IMR-90 (cell line): ENCODE measurements around the gene ZNF771. TPM values are rescaled to one million over a fixed set of nuclear protein-coding genes. Genes with fewer than 3 reads are reported as not detected.
A peak's percentile ranks its signal among the peaks of the same experiment; 100 is the strongest.

Experiments
- ATAC-seq: fragments of 200-7000 bp; cut with Tn5 transposase; 2 replicates; pipeline ENCODE4 v1.9.1; 2020; ENCODE audit warnings: low read depth, mild to moderate bottlenecking, moderate library complexity
- BruUV-seq: library from RNA; stranded (reverse); fragments of 400-500 nt; replicated peaks from 2 replicates; lab custom pipeline; 2021; lab: Mats Ljungman, UMichigan
- CTCF ChIA-PET: fragments of 300-600 bp; formaldehyde crosslinking; extraction: SDS; loops from one replicate; lab custom pipeline; 2021; ENCODE audit warnings: antibody characterized with exemption; lab: Yijun Ruan, JAX
- POLR2A ChIA-PET: fragments of 300-600 bp; sonication (Branson Sonifier 250); formaldehyde crosslinking; loops from one replicate; lab custom pipeline; 2022; ENCODE audit warnings: antibody characterized with exemption; ENCODE audit not compliant: unreplicated experiment; lab: Charles Lee
- DNase-seq: peaks from one replicate; pipeline ENCODE4 v3.0.0; 2013
- H2AFZ ChIP-seq: replicated peaks from 2 replicates; pipeline ENCODE3; 2013; ENCODE audit warnings: low read length, mild to moderate bottlenecking; ENCODE audit not compliant: poor library complexity
- H2AK5ac ChIP-seq: 2 replicates; pipeline ENCODE4 v1.6.1; 2013; ENCODE audit warnings: low read depth, low read length, inconsistent platforms
- H2AK9ac ChIP-seq: replicated peaks from 2 replicates; pipeline ENCODE3; 2013; ENCODE audit warnings: mild to moderate bottlenecking, low read depth, low read length, moderate library complexity; ENCODE audit not compliant: poor library complexity
- H2BK120ac ChIP-seq: 2 replicates; pipeline ENCODE4 v1.6.1; 2013; ENCODE audit warnings: low read depth, low read length, inconsistent platforms
- H2BK15ac ChIP-seq: 3 replicates; pipeline ENCODE4 v1.6.1; 2013; ENCODE audit warnings: low read depth, low read length, inconsistent platforms
- H2BK20ac ChIP-seq: 2 replicates; pipeline ENCODE4 v1.6.1; 2013; ENCODE audit warnings: low read depth, mild to moderate bottlenecking, inconsistent platforms, low read length, moderate library complexity
- H2BK5ac ChIP-seq: 2 replicates; pipeline ENCODE4 v1.6.1; 2013; ENCODE audit warnings: mild to moderate bottlenecking, low read depth, low read length, inconsistent platforms; ENCODE audit not compliant: poor library complexity, severe bottlenecking
- H3K14ac ChIP-seq: replicated peaks from 2 replicates; pipeline ENCODE4 v1.6.1; 2013; ENCODE audit warnings: low read depth, low read length, inconsistent platforms
- H3K18ac ChIP-seq: 2 replicates; pipeline ENCODE4 v1.6.1; 2013; ENCODE audit warnings: low read depth, low read length, control low read depth
- H3K23ac ChIP-seq: 2 replicates; pipeline ENCODE4 v1.6.1; 2013; ENCODE audit warnings: low read depth, low read length, inconsistent platforms
- H3K27ac ChIP-seq: 2 replicates; pipeline ENCODE4 v1.5.1; 2013; ENCODE audit warnings: mild to moderate bottlenecking, control low read depth, low read length; ENCODE audit not compliant: insufficient read depth
- H3K27me3 ChIP-seq: 2 replicates; pipeline ENCODE4 v1.6.1; 2013; ENCODE audit warnings: low read length; ENCODE audit not compliant: control insufficient read depth, insufficient read depth
- H3K36me3 ChIP-seq: 2 replicates; pipeline ENCODE4 v1.6.1; 2013; ENCODE audit warnings: low read length, mixed read lengths; ENCODE audit not compliant: control insufficient read depth, insufficient read depth
- H3K4ac ChIP-seq: 2 replicates; pipeline ENCODE4 v1.6.1; 2013; ENCODE audit warnings: low read depth, low read length, inconsistent platforms
- H3K4me1 ChIP-seq: 2 replicates; pipeline ENCODE4 v1.6.1; 2013; ENCODE audit warnings: low read length, mixed read lengths; ENCODE audit not compliant: control insufficient read depth, insufficient read depth
- H3K4me2 ChIP-seq: 2 replicates; pipeline ENCODE4 v1.6.1; 2013; ENCODE audit warnings: low read depth, mild to moderate bottlenecking, control low read depth, low read length, moderate library complexity
- H3K4me3 ChIP-seq: 2 replicates; pipeline ENCODE4 v1.5.1; 2013; ENCODE audit warnings: low read depth, mild to moderate bottlenecking, control low read depth, low read length, moderate library complexity; ENCODE audit not compliant: insufficient read depth
- H3K56ac ChIP-seq: 2 replicates; pipeline ENCODE4 v1.6.1; 2013; ENCODE audit warnings: low read length, inconsistent platforms; ENCODE audit not compliant: insufficient read depth; ENCODE audit errors: extremely low read depth
- H3K79me1 ChIP-seq, 2 experiments: 2 replicates each; pipeline ENCODE4 v1.6.1; 2013; ENCODE audit warnings: low read length in 2 of 2, inconsistent platforms in 1 of 2, low read depth in 1 of 2
- H3K9ac ChIP-seq: 2 replicates; pipeline ENCODE4 v1.6.1; 2013; ENCODE audit warnings: low read depth, low read length, control low read depth
- H3K9me1 ChIP-seq: 2 replicates; pipeline ENCODE4 v1.6.1; 2013; ENCODE audit warnings: low read length, inconsistent platforms; ENCODE audit not compliant: insufficient read depth
- H3K9me3 ChIP-seq: 2 replicates; pipeline ENCODE4 v1.6.1; 2013; ENCODE audit warnings: low read length; ENCODE audit not compliant: control insufficient read depth, insufficient read depth
- H4K20me1 ChIP-seq: 2 replicates; pipeline ENCODE4 v1.6.1; 2013; ENCODE audit warnings: low read length, inconsistent platforms; ENCODE audit not compliant: insufficient read depth
- H4K5ac ChIP-seq: 2 replicates; pipeline ENCODE4 v1.6.1; 2013; ENCODE audit warnings: mild to moderate bottlenecking, low read depth, low read length, control low read depth
- H4K8ac ChIP-seq, 2 experiments: 2 replicates each; pipeline ENCODE4 v1.6.1; 2013; ENCODE audit warnings: low read depth in 2 of 2, low read length in 2 of 2, control low read depth in 1 of 2, inconsistent platforms in 1 of 2
- H4K91ac ChIP-seq: 2 replicates; pipeline ENCODE4 v1.6.1; 2013; ENCODE audit warnings: low read depth, low read length, inconsistent platforms; ENCODE audit not compliant: insufficient read depth
- BHLHE40 ChIP-seq: fragments of 150-350 bp; IDR thresholded peaks from 2 replicates; pipeline ENCODE4 v1.6.1; 2016; ENCODE audit warnings: mild to moderate bottlenecking, low read depth, low read length
- CEBPB ChIP-seq: IDR thresholded peaks from 2 replicates; pipeline ENCODE4 v1.6.1; 2012; ENCODE audit warnings: low read depth, low read length, improper control_type of control experiment
- CHD1 ChIP-seq: IDR thresholded peaks from 2 replicates; pipeline ENCODE4 v1.6.1; 2012; ENCODE audit warnings: low read depth, low read length, improper control_type of control experiment
- CTCF ChIP-seq: conservative IDR thresholded peaks from 2 replicates; pipeline ENCODE4 v1.5.1; 2012; ENCODE audit warnings: mild to moderate bottlenecking, low read depth, low read length, improper control_type of control experiment
- ELK1 ChIP-seq: fragments of 150-350 bp; IDR thresholded peaks from 2 replicates; pipeline ENCODE4 v1.6.1; 2016; ENCODE audit warnings: low read depth, mild to moderate bottlenecking, low read length, moderate library complexity, borderline replicate concordance
- FOS ChIP-seq: fragments of 150-350 bp; IDR thresholded peaks from 2 replicates; pipeline ENCODE4 v1.6.1; 2016; ENCODE audit warnings: low read depth, low read length
- MAFK ChIP-seq: IDR thresholded peaks from 2 replicates; pipeline ENCODE4 v1.6.1; 2012; ENCODE audit warnings: low read depth, low read length, improper control_type of control experiment
- MAZ ChIP-seq: IDR thresholded peaks from 2 replicates; pipeline ENCODE4 v1.6.1; 2012; ENCODE audit warnings: low read depth, mild to moderate bottlenecking, low read length, improper control_type of control experiment, moderate library complexity, borderline replicate concordance
- MXI1 ChIP-seq: IDR thresholded peaks from 2 replicates; pipeline ENCODE4 v1.6.1; 2012; ENCODE audit warnings: low read depth, mild to moderate bottlenecking, low read length, moderate library complexity, borderline replicate concordance
- NFE2L2 ChIP-seq: fragments of 150-350 bp; IDR thresholded peaks from 2 replicates; pipeline ENCODE4 v1.6.1; 2016; ENCODE audit warnings: low read depth, mild to moderate bottlenecking, low read length
- POLR2A ChIP-seq: IDR thresholded peaks from 2 replicates; pipeline ENCODE4 v1.6.1; 2012; ENCODE audit warnings: mild to moderate bottlenecking, low read depth, low read length
- RAD21 ChIP-seq: IDR thresholded peaks from 2 replicates; pipeline ENCODE4 v1.6.1; 2012; ENCODE audit warnings: low read length, improper control_type of control experiment
- RCOR1 ChIP-seq: IDR thresholded peaks from 2 replicates; pipeline ENCODE4 v1.6.1; 2012; ENCODE audit warnings: mild to moderate bottlenecking, low read length, improper control_type of control experiment; ENCODE audit not compliant: insufficient replicate concordance
- RFX5 ChIP-seq: IDR thresholded peaks from 2 replicates; pipeline ENCODE4 v1.8.0; 2012; ENCODE audit warnings: low read depth, mild to moderate bottlenecking, low read length, moderate library complexity
- SMC3 ChIP-seq: fragments of 150-350 bp; IDR thresholded peaks from 2 replicates; pipeline ENCODE4 v1.6.1; 2016; ENCODE audit warnings: low read depth, mild to moderate bottlenecking, antibody characterized with exemption, low read length, moderate library complexity
- USF2 ChIP-seq: fragments of 150-350 bp; IDR thresholded peaks from 2 replicates; pipeline ENCODE4 v1.6.1; 2017; ENCODE audit warnings: mild to moderate bottlenecking, antibody characterized with exemption, low read length, low read depth
- WGBS, 2 experiments: methylation state at CpG; one replicate each; pipeline versions ENCODE4 v1.1.5 to v1.1.7; 2013; ENCODE audit warnings: missing lambda C conversion rate in 2 of 2; ENCODE audit not compliant: insufficient read length in 1 of 2; ENCODE audit errors: extremely low coverage in 2 of 2; 5-methylcytosine and 5-hydroxymethylcytosine counted together
- dilution Hi-C: fragments of 300-500 bp; cut with HindIII; formaldehyde crosslinking; loops from one replicate; pipeline ENCODE4 v1.14.3; 2018; ENCODE audit warnings: low sequenced_read_pairs; ENCODE audit not compliant: unreplicated experiment
- in situ Hi-C: fragments of 300-500 bp; cut with MboI; formaldehyde crosslinking; loops from 3 replicates; pipeline ENCODE4 v1.14.3; 2019; ENCODE audit warnings: low sequenced_read_pairs, inconsistent platforms, mixed read lengths
- intact Hi-C: fragments of 100-400 bp; cut with micrococcal nuclease; formaldehyde crosslinking; loops from 2 replicates; pipeline ENCODE4 v1.10.0; 2022
- polyA plus RNA-seq, 3 experiments: library from polyadenylated mRNA; depleted of rRNA; stranded (reverse); fragments of >200 nt; gene quantifications; 2 replicates each; pipeline ENCODE4 v1.2.3, GENCODE V29; 2012; ENCODE audit warnings: low replicate concordance in 1 of 3
- total RNA-seq: library from RNA; depleted of rRNA; stranded (reverse); fragments of >200 nt; gene quantifications from 2 replicates; pipeline ENCODE4 v1.2.3, GENCODE V29; 2012

The ZNF771 gene
- total and polyA plus RNA-seq, 2 of the 4 experiments (the other 2 are of a cell fraction) = 5.2 to 10.9 TPM

GRCh38 chr16:30374538-30374937 lies 32.9 kb upstream of the ZNF771 start, which contains the start of gene MYL11:
Gene MYL11, plus strand, starts transcription at chr16:30374802. Its CDS starts 56 bp downstream, at chr16:30374858.
- Histone ChIP-seq H4K91ac (no peak within 1 kb of the TSS), H4K20me1 (peaks cover 10% of the 10 kb centered on the region), H3K9ac (no peak within 1 kb of the TSS), H2BK5ac (no peak within 1 kb of the TSS), H3K18ac (no peak within 1 kb of the TSS), H3K4me2 (no peak within 1 kb of the TSS), H2BK15ac (no peak within 1 kb of the TSS), H2BK120ac (no peak within 1 kb of the TSS), H3K4ac (no peak within 1 kb of the TSS), H3K9me3 (no peaks in the 10 kb centered on the region), H3K56ac (no peak within 1 kb of the TSS), H4K5ac (no peak within 1 kb of the TSS), H2AK5ac (peak within 1 kb of the TSS; percentile 64; the same call in 1 of the 2 replicates), H3K9me1 (peaks cover 16% of the 10 kb centered on the region), H3K14ac (no peak within 1 kb of the TSS), H3K27me3 (no peaks in the 10 kb centered on the region), H3K4me3 (no peak within 1 kb of the TSS), H3K4me1 (peaks cover 7% of the 10 kb centered on the region), H2BK20ac (no peak within 1 kb of the TSS), H3K36me3 (no peaks in the 10 kb centered on the region), H2AK9ac (peak within 1 kb of the TSS; percentile 82), H2AFZ (no peak within 1 kb of the TSS), H3K27ac (no peak within 1 kb of the TSS), H4K8ac (no peak within 1 kb of the TSS), H3K79me1 (peaks cover 0 to 28% of the 10 kb centered on the region in 2 experiments), H3K23ac (no peak within 1 kb of the TSS)
- POLR2A ChIA-PET = no interaction called here
- ATAC-seq (no peak), DNase-seq (no peak)
- dilution Hi-C loops = no loop called here
- no peak for TF ChIP-seq POLR2A
- TF ChIP-seq MAZ = no peak
- no peak for TF ChIP-seq RFX5
- no peak for TF ChIP-seq RAD21
- TF ChIP-seq SMC3 = no peak
- no peak for TF ChIP-seq RCOR1
- no peak for TF ChIP-seq USF2
- TF ChIP-seq FOS = no peak
- no peak for TF ChIP-seq NFE2L2
- TF ChIP-seq ELK1 = no peak
- no peak for TF ChIP-seq MAFK
- TF ChIP-seq BHLHE40 = no peak
- TF ChIP-seq CTCF = no peak
- no peak for TF ChIP-seq CHD1
- TF ChIP-seq MXI1 = no peak
- TF ChIP-seq CEBPB = no peak
- in situ Hi-C loops = no loop called here
- intact Hi-C loops = no loop called here
- CTCF ChIA-PET = no interaction called here
- no TSS peak for BruUV-seq
- WGBS, 2 experiments = no CpG with 5 or more reads among the region's 6 CpGs
